Tibial nerve (tissue), 3 donors: ENCODE measurements around the gene DPP10.

ENCODE experiments used
- POLR2A ChIP-seq, 2 donors: fragments of 450-650 bp; IDR thresholded peaks; one replicate each; pipeline ENCODE4 v1.6.1; 2017; ENCODE audit warnings: antibody characterized with exemption in 2 of 2, mild to moderate bottlenecking in 2 of 2, moderate library complexity in 2 of 2
- TF ChIP-seq, protein P1 (sequence below), 5 experiments: fragments of 200-600 bp in 3 of 5; fragments of 450-650 bp in 2 of 5; sonication (generic) in 3 of 5; IDR thresholded peaks; one replicate each; pipeline ENCODE4 v1.5.1; 2016 to 2019; ENCODE audit warnings: antibody characterized with exemption in 5 of 5, mild to moderate bottlenecking in 3 of 5, moderate library complexity in 2 of 5

DNA sequence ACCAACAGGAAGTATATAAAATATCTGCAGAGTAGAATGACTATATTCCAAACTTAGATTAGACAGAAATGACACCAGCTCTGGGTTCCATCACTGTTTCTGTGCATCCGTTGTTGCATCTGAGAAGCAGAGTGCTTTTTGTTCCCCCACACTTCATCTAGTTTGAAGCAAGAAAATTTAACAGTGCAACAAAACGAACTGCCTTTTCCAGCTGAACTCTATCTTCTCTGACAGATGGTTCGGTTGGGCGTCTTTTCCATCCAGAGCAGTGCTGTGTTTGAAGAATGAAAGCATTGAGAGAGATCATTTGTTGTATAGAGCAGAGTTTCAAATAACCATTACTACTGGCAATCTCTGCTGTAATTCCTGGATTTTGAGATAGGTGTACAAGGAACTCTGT, 757.5 kb downstream of the DPP10 start:
- TF ChIP-seq, protein P1, sequence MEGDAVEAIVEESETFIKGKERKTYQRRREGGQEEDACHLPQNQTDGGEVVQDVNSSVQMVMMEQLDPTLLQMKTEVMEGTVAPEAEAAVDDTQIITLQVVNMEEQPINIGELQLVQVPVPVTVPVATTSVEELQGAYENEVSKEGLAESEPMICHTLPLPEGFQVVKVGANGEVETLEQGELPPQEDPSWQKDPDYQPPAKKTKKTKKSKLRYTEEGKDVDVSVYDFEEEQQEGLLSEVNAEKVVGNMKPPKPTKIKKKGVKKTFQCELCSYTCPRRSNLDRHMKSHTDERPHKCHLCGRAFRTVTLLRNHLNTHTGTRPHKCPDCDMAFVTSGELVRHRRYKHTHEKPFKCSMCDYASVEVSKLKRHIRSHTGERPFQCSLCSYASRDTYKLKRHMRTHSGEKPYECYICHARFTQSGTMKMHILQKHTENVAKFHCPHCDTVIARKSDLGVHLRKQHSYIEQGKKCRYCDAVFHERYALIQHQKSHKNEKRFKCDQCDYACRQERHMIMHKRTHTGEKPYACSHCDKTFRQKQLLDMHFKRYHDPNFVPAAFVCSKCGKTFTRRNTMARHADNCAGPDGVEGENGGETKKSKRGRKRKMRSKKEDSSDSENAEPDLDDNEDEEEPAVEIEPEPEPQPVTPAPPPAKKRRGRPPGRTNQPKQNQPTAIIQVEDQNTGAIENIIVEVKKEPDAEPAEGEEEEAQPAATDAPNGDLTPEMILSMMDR (IDR thresholded peaks at IDR 0.05), result no peak
- TF ChIP-seq POLR2A (IDR thresholded peaks at IDR 0.05), result no peak
